ENCODE measurements around the gene C1QTNF7. TPM values are rescaled to one million over a fixed set of nuclear protein-coding genes. Genes with fewer than 3 reads are reported as not detected.

Gene C1QTNF7
- total RNA-seq, 2 experiments from 2014 or later = not detected

- CTCF ChIA-PET = interaction anchor here (1.5 kb wide), 1 partner anchor 13 kb away, joined by 3 read pairs; no protein-coding TSS in a partner anchor
These were observed 38.8 kb downstream of the C1QTNF7 start for GRCh38 chr4:15466596-15466995.

GRCh38 chr4:15469402-15470127 is 41.7 kb downstream of the C1QTNF7 start, which contains the start of gene CC2D2A:
TSS of gene CC2D2A (plus strand) at chr4:15469882. CDS start at chr4:15475933, 6,051 bp downstream.
- no peak within 1 kb of the TSS for H3K27ac Mint-ChIP-seq
- peaks cover 10% of the 10 kb centered on the region for H3K4me1 Mint-ChIP-seq (ENCODE audit: low read depth)
- no peak within 1 kb of the TSS for H3K4me3 Mint-ChIP-seq
- no peaks in the 10 kb centered on the region for H3K9me3 Mint-ChIP-seq (ENCODE audit: insufficient read depth)
- ATAC-seq (no peak), DNase-seq (no peak)
- ChIA-PET CTCF (interaction anchor here (0.9 to 2.8 kb wide), 5 partner anchors 8 to 414 kb away, joined by 3 to 32 read pairs (median 3); no protein-coding TSS in a partner anchor), POLR2A (no interaction called here)
- H3K36me3 Mint-ChIP-seq (ENCODE audit: low read depth) = no peaks in the 10 kb centered on the region
- H3K27me3 Mint-ChIP-seq (ENCODE audit: low read depth) = peaks cover 4% of the 10 kb centered on the region

More at GRCh38 chr4:15466596-15466995, 38.8 kb downstream of the C1QTNF7 start:
- POLR2A ChIA-PET = no interaction called here
- DNase-seq (no peak), ATAC-seq (no peak)
- Mint-ChIP-seq H3K9me3 (ENCODE audit: insufficient read depth) (no peaks in the 10 kb centered on the region), H3K4me1 (ENCODE audit: low read depth) (peaks cover 10% of the 10 kb centered on the region), H3K27me3 (ENCODE audit: low read depth) (peaks cover 7% of the 10 kb centered on the region), H3K27ac (no peak overlapping the region), H3K4me3 (no peak overlapping the region), H3K36me3 (ENCODE audit: low read depth) (no peaks in the 10 kb centered on the region)

- CTCF ChIA-PET = interaction anchor here (0.8 to 2.8 kb wide), 6 partner anchors 9 to 413 kb away, joined by 3 to 32 read pairs (median 3); no protein-coding TSS in a partner anchor
- Mint-ChIP-seq H3K4me3 (no peak overlapping the region), H3K27ac (no peak overlapping the region), H3K36me3 (ENCODE audit: low read depth) (no peaks in the 10 kb centered on the region), H3K27me3 (ENCODE audit: low read depth) (peaks cover 4% of the 10 kb centered on the region), H3K4me1 (ENCODE audit: low read depth) (peaks cover 10% of the 10 kb centered on the region), H3K9me3 (ENCODE audit: insufficient read depth) (no peaks in the 10 kb centered on the region)
- no peak for DNase-seq
- POLR2A ChIA-PET = no interaction called here
- no peak for ATAC-seq
These were observed 42.3 kb downstream of the C1QTNF7 start for GRCh38 chr4:15470128-15470475.

GRCh38 chr4:15476396-15476795 is 48.6 kb downstream of the C1QTNF7 start:
- no peak for DNase-seq
- ChIA-PET CTCF (interaction anchor here (1.0 to 1.8 kb wide), 2 partner anchors 173 to 480 kb away, joined by 3 to 6 read pairs; no protein-coding TSS in a partner anchor), POLR2A (no interaction called here)
- Mint-ChIP-seq H3K27me3 (ENCODE audit: low read depth) (peaks cover under 1% of the 10 kb centered on the region), H3K4me1 (ENCODE audit: low read depth) (no peaks in the 10 kb centered on the region), H3K9me3 (ENCODE audit: insufficient read depth) (no peaks in the 10 kb centered on the region), H3K36me3 (ENCODE audit: low read depth) (no peaks in the 10 kb centered on the region), H3K27ac (no peak overlapping the region), H3K4me3 (no peak overlapping the region)
- no peak for ATAC-seq

- H3K27me3 Mint-ChIP-seq (ENCODE audit: low read depth) = no peaks in the 10 kb centered on the region
- CTCF ChIA-PET = interaction anchor here (1.2 to 1.4 kb wide), 3 partner anchors 21 to 478 kb away, joined by 5 to 10 read pairs (median 5); partner anchors contain the start of gene FBXL5
- no peak overlapping the region for H3K4me3 Mint-ChIP-seq
- POLR2A ChIA-PET = no interaction called here
- no peaks in the 10 kb centered on the region for H3K9me3 Mint-ChIP-seq (ENCODE audit: insufficient read depth)
- no peak overlapping the region for H3K27ac Mint-ChIP-seq
- no peaks in the 10 kb centered on the region for H3K4me1 Mint-ChIP-seq (ENCODE audit: low read depth)
- ATAC-seq (no peak), DNase-seq (no peak)
- H3K36me3 Mint-ChIP-seq (ENCODE audit: low read depth) = no peaks in the 10 kb centered on the region
These were observed 50.9 kb downstream of the C1QTNF7 start for GRCh38 chr4:15478724-15479088.

- H3K4me1 Mint-ChIP-seq (ENCODE audit: low read depth) = no peaks in the 10 kb centered on the region
- H3K9me3 Mint-ChIP-seq (ENCODE audit: insufficient read depth) = no peaks in the 10 kb centered on the region
- H3K36me3 Mint-ChIP-seq (ENCODE audit: low read depth) = no peaks in the 10 kb centered on the region
- DNase-seq (no peak), ATAC-seq (peak; percentile 47)
- H3K27ac Mint-ChIP-seq = no peak overlapping the region
- no peak overlapping the region for H3K4me3 Mint-ChIP-seq
- no peaks in the 10 kb centered on the region for H3K27me3 Mint-ChIP-seq (ENCODE audit: low read depth)
- CTCF ChIA-PET = interaction anchor here (0.7 to 2.2 kb wide), 9 partner anchors 9 to 477 kb away, joined by 3 to 11 read pairs (median 5); partner anchors contain the start of genes CC2D2A and FBXL5
- POLR2A ChIA-PET = no interaction called here
These were observed 51.5 kb downstream of the C1QTNF7 start for GRCh38 chr4:15479089-15479912.

GRCh38 chr4:15479913-15480185 is 52.0 kb downstream of the C1QTNF7 start:
- H3K36me3 Mint-ChIP-seq (ENCODE audit: low read depth) = no peaks in the 10 kb centered on the region
- H3K4me1 Mint-ChIP-seq (ENCODE audit: low read depth) = no peaks in the 10 kb centered on the region
- no peaks in the 10 kb centered on the region for H3K27me3 Mint-ChIP-seq (ENCODE audit: low read depth)
- H3K4me3 Mint-ChIP-seq = no peak overlapping the region
- POLR2A ChIA-PET = no interaction called here
- H3K27ac Mint-ChIP-seq = no peak overlapping the region
- ATAC-seq = no peak
- DNase-seq = no peak
- CTCF ChIA-PET = interaction anchor here (0.9 to 2.2 kb wide), 8 partner anchors 9 to 476 kb away, joined by 3 to 11 read pairs (median 6); partner anchors contain the start of genes CC2D2A and FBXL5
- H3K9me3 Mint-ChIP-seq (ENCODE audit: insufficient read depth) = no peaks in the 10 kb centered on the region

- peaks cover 3% of the 10 kb centered on the region for H3K27me3 Mint-ChIP-seq (ENCODE audit: low read depth)
- no peaks in the 10 kb centered on the region for H3K9me3 Mint-ChIP-seq (ENCODE audit: insufficient read depth)
- ATAC-seq = no peak
- H3K4me3 Mint-ChIP-seq = no peak overlapping the region
- CTCF ChIA-PET = interaction anchor here (1.0 kb wide), 1 partner anchor 57 kb away, joined by 3 read pairs; no protein-coding TSS in a partner anchor
- H3K36me3 Mint-ChIP-seq (ENCODE audit: low read depth) = no peaks in the 10 kb centered on the region
- POLR2A ChIA-PET = no interaction called here
- no peak overlapping the region for H3K27ac Mint-ChIP-seq
- no peak for DNase-seq
- no peaks in the 10 kb centered on the region for H3K4me1 Mint-ChIP-seq (ENCODE audit: low read depth)
These were observed 54.3 kb downstream of the C1QTNF7 start for GRCh38 chr4:15481961-15482745.

- H3K36me3 Mint-ChIP-seq (ENCODE audit: low read depth) = no peaks in the 10 kb centered on the region
- CTCF ChIA-PET = no interaction called here
- DNase-seq (no peak), ATAC-seq (no peak)
- POLR2A ChIA-PET = no interaction called here
- no peaks in the 10 kb centered on the region for H3K4me1 Mint-ChIP-seq (ENCODE audit: low read depth)
- no peak overlapping the region for H3K27ac Mint-ChIP-seq
- H3K4me3 Mint-ChIP-seq = no peak overlapping the region
- peaks cover 6% of the 10 kb centered on the region for H3K27me3 Mint-ChIP-seq (ENCODE audit: low read depth)
- H3K9me3 Mint-ChIP-seq (ENCODE audit: insufficient read depth) = no peaks in the 10 kb centered on the region
These were observed 55.0 kb downstream of the C1QTNF7 start for GRCh38 chr4:15482842-15483241.

GRCh38 chr4:15488136-15488535 is 60.3 kb downstream of the C1QTNF7 start:
- H3K4me1 Mint-ChIP-seq (ENCODE audit: low read depth) = no peaks in the 10 kb centered on the region
- DNase-seq (no peak), ATAC-seq (no peak)
- peaks cover 8% of the 10 kb centered on the region for H3K9me3 Mint-ChIP-seq (ENCODE audit: insufficient read depth)
- H3K4me3 Mint-ChIP-seq = no peak overlapping the region
- no peak overlapping the region for H3K27ac Mint-ChIP-seq
- no peaks in the 10 kb centered on the region for H3K36me3 Mint-ChIP-seq (ENCODE audit: low read depth)
- ChIA-PET CTCF (no interaction called here), POLR2A (no interaction called here)
- peaks cover 6% of the 10 kb centered on the region for H3K27me3 Mint-ChIP-seq (ENCODE audit: low read depth)

- Mint-ChIP-seq H3K4me1 (ENCODE audit: low read depth) (no peaks in the 10 kb centered on the region), H3K9me3 (ENCODE audit: insufficient read depth) (peaks cover 8% of the 10 kb centered on the region), H3K27me3 (ENCODE audit: low read depth) (peaks cover 6% of the 10 kb centered on the region), H3K4me3 (no peak overlapping the region), H3K36me3 (ENCODE audit: low read depth) (no peaks in the 10 kb centered on the region), H3K27ac (no peak overlapping the region)
- ATAC-seq = no peak
- CTCF ChIA-PET = no interaction called here
- POLR2A ChIA-PET = no interaction called here
- DNase-seq = no peak
These were observed 61.0 kb downstream of the C1QTNF7 start for GRCh38 chr4:15488658-15489470.

Data from activated CD8-positive, alpha-beta T cell treated with anti-CD3 and anti-CD28 coated beads, Interleukin-2, amount 10 ng/mL, durations not matched to agents 7 days and 5 days (primary cell).